Hepatocyte (in vitro differentiated cells): ENCODE results near the gene HES4. TPM values are rescaled to one million over a fixed set of nuclear protein-coding genes. Genes with fewer than 3 reads are reported as not detected.

Experiments
- DNase-seq: peaks from one replicate; pipeline ENCODE4 v3.0.0-alpha.2; 2016; ENCODE audit warnings: low spot score
- H2AFZ ChIP-seq: fragments of 200-600 bp; sonication (generic); 2 replicates; pipeline ENCODE4 v1.6.0; 2016; ENCODE audit warnings: antibody characterized with exemption, mild to moderate bottlenecking
- H3K27ac ChIP-seq: fragments of 200-600 bp; sonication (generic); 2 replicates; pipeline ENCODE4 v1.5.1; 2016; ENCODE audit warnings: mild to moderate bottlenecking
- H3K27me3 ChIP-seq: fragments of 200-600 bp; sonication (generic); 2 replicates; pipeline ENCODE4 v1.6.1; 2016
- H3K36me3 ChIP-seq: fragments of 200-600 bp; sonication (generic); replicated peaks from 2 replicates; pipeline ENCODE4 v1.5.1; 2016; ENCODE audit warnings: low read depth; ENCODE audit not compliant: insufficient read depth
- H3K4me1 ChIP-seq: fragments of 200-600 bp; sonication (generic); 2 replicates; pipeline ENCODE4 v1.5.1; 2016; ENCODE audit warnings: mild to moderate bottlenecking, moderate library complexity; ENCODE audit not compliant: insufficient read depth
- H3K4me2 ChIP-seq: fragments of 200-600 bp; sonication (generic); 2 replicates; pipeline ENCODE4 v1.6.0; 2016
- H3K4me3 ChIP-seq: fragments of 200-600 bp; sonication (generic); 2 replicates; pipeline ENCODE4 v1.5.1; 2016; ENCODE audit warnings: mild to moderate bottlenecking
- H3K79me2 ChIP-seq: fragments of 200-600 bp; sonication (generic); 2 replicates; pipeline ENCODE4 v1.6.0; 2017; ENCODE audit warnings: mild to moderate bottlenecking
- H3K9me2 ChIP-seq: fragments of 200-600 bp; sonication (generic); replicated peaks from 2 replicates; pipeline ENCODE4 v1.6.0; 2017; ENCODE audit warnings: mild to moderate bottlenecking; ENCODE audit not compliant: insufficient read depth
- H3K9me3 ChIP-seq: fragments of 200-600 bp; sonication (generic); 2 replicates; pipeline ENCODE4 v1.5.1; 2016; ENCODE audit warnings: low read depth, mild to moderate bottlenecking
- H4K20me1 ChIP-seq: fragments of 200-600 bp; sonication (generic); 2 replicates; pipeline ENCODE4 v1.6.0; 2016; ENCODE audit warnings: mild to moderate bottlenecking; ENCODE audit not compliant: insufficient read depth, poor library complexity, severe bottlenecking
- EZH2 ChIP-seq: fragments of 200-600 bp; sonication (generic); IDR thresholded peaks from 2 replicates; pipeline ENCODE4 v1.6.1; 2016; ENCODE audit warnings: antibody characterized with exemption, mild to moderate bottlenecking, borderline replicate concordance
- EZH2phosphoT487 ChIP-seq: fragments of 200-600 bp; sonication (generic); IDR thresholded peaks from one replicate; pipeline ENCODE4 v1.6.1; 2018; ENCODE audit warnings: antibody characterized with exemption, mild to moderate bottlenecking, low read depth, moderate library complexity; ENCODE audit not compliant: unreplicated experiment, severe bottlenecking
- WGBS: methylation state at CpG from one replicate; pipeline ENCODE4 v1.1.6; 2016; ENCODE audit warnings: low lambda C conversion rate; ENCODE audit errors: missing lambda C conversion rate; 5-methylcytosine and 5-hydroxymethylcytosine counted together
- polyA plus RNA-seq: library from polyadenylated mRNA; unstranded; fragments of >200 nt; fragmentation: Nextera tagmentation; extraction: Ambion mirVana; gene quantifications from 2 replicates; pipeline ENCODE4 v1.2.1, GENCODE V29; 2016
- small RNA-seq: library from RNA; depleted of rRNA; stranded (forward); fragments of <200 nt; gene quantifications from one replicate; pipeline ENCODE3, GENCODE V24; 2014
- total RNA-seq: library from RNA; depleted of rRNA; stranded (reverse); fragments of >200 nt; gene quantifications from 2 replicates; pipeline ENCODE4 v1.2.3, GENCODE V29; 2014
- TF ChIP-seq, protein P1 (sequence below): fragments of 200-600 bp; sonication (generic); IDR thresholded peaks from 2 replicates; pipeline ENCODE4 v1.5.1; 2016; ENCODE audit warnings: antibody characterized with exemption, mild to moderate bottlenecking; ENCODE audit not compliant: poor library complexity

Gene HES4
- total and polyA plus RNA-seq, 2 experiments from 2014 or later = 28.7 to 74.5 TPM

DNA sequence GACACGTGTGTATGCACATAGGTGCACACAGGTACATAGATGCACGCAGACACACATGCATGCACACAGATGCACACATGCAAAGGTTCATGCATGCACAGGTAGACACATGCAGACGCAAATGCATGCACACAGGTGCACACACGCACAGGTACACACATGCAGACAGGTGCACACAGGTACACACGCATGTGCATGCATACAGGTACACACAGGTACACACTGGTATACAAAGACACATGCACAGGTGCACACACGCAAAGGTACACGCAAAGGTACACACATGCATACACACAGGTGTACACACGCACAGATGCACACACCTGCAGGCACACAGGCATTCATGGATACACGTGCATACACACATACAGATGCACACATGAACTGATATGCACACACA is 49.6 kb downstream of the HES4 start:
- TF ChIP-seq EZH2 (no peak), EZH2phosphoT487 (no peak)
- TF ChIP-seq, protein P1, sequence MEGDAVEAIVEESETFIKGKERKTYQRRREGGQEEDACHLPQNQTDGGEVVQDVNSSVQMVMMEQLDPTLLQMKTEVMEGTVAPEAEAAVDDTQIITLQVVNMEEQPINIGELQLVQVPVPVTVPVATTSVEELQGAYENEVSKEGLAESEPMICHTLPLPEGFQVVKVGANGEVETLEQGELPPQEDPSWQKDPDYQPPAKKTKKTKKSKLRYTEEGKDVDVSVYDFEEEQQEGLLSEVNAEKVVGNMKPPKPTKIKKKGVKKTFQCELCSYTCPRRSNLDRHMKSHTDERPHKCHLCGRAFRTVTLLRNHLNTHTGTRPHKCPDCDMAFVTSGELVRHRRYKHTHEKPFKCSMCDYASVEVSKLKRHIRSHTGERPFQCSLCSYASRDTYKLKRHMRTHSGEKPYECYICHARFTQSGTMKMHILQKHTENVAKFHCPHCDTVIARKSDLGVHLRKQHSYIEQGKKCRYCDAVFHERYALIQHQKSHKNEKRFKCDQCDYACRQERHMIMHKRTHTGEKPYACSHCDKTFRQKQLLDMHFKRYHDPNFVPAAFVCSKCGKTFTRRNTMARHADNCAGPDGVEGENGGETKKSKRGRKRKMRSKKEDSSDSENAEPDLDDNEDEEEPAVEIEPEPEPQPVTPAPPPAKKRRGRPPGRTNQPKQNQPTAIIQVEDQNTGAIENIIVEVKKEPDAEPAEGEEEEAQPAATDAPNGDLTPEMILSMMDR = no peak
- Histone ChIP-seq H3K9me3 (no peaks in the 10 kb centered on the region), H2AFZ (no peak overlapping the region), H4K20me1 (no peaks in the 10 kb centered on the region), H3K79me2 (no peaks in the 10 kb centered on the region), H3K27ac (no peak overlapping the region), H3K27me3 (no peaks in the 10 kb centered on the region), H3K4me1 (no peaks in the 10 kb centered on the region), H3K36me3 (no peaks in the 10 kb centered on the region), H3K9me2 (no peaks in the 10 kb centered on the region), H3K4me3 (no peak overlapping the region), H3K4me2 (no peak overlapping the region)
- 97% methylated on average over 9 of the region's 9 CpGs for WGBS
- DNase-seq = no peak

Small RNA genes within 50 kb of the gene (small RNA-seq; reads per million reads assigned to genes)
- gene AL645608.3 = not detected

Other genes starting within 250 kb of the HES4 start
- gene SAMD11, start 76.2 kb downstream of the HES4 start, total RNA-seq = 9.5 and 10.2 TPM in 2 replicates
- 17.1 and 20.1 TPM in 2 replicates for gene SAMD11, start 76.2 kb downstream of the HES4 start, polyA plus RNA-seq
- gene NOC2L, start 40.8 kb downstream of the HES4 start, total RNA-seq = 29.3 and 44.3 TPM in 2 replicates
- gene NOC2L, start 40.8 kb downstream of the HES4 start, polyA plus RNA-seq = 66.6 and 68.1 TPM in 2 replicates
- gene KLHL17, start 39.5 kb downstream of the HES4 start, total RNA-seq = 4.1 and 13.8 TPM in 2 replicates
- gene KLHL17, start 39.5 kb downstream of the HES4 start, polyA plus RNA-seq = 25.0 and 35.4 TPM in 2 replicates
- gene PLEKHN1, start 33.6 kb downstream of the HES4 start, total RNA-seq = 0.60 and 0.72 TPM in 2 replicates
- 2.4 and 5.6 TPM in 2 replicates for gene PLEKHN1, start 33.6 kb downstream of the HES4 start, polyA plus RNA-seq
- not detected in 2 replicates for gene PERM1, start 18.0 kb downstream of the HES4 start, total RNA-seq
- gene PERM1, start 18.0 kb downstream of the HES4 start, polyA plus RNA-seq = 1.3 and 1.6 TPM in 2 replicates
- gene ISG15, start 13.4 kb upstream of the HES4 start, total RNA-seq = 62.3 and 86.0 TPM in 2 replicates
- 88.5 and 89.6 TPM in 2 replicates for gene ISG15, start 13.4 kb upstream of the HES4 start, polyA plus RNA-seq
- 51.8 and 81.8 TPM in 2 replicates for gene AGRN, start 20.0 kb upstream of the HES4 start, total RNA-seq
- gene AGRN, start 20.0 kb upstream of the HES4 start, polyA plus RNA-seq = 53.3 and 61.2 TPM in 2 replicates
- gene RNF223, start 74.2 kb upstream of the HES4 start, total RNA-seq = 0.08 and 0.43 TPM in 2 replicates
- 0.88 and 2.6 TPM in 2 replicates for gene RNF223, start 74.2 kb upstream of the HES4 start, polyA plus RNA-seq
- 7.1 and 9.2 TPM in 2 replicates for gene C1orf159, start 116.0 kb upstream of the HES4 start, total RNA-seq
- gene C1orf159, start 116.0 kb upstream of the HES4 start, polyA plus RNA-seq = 21.7 and 25.1 TPM in 2 replicates
- not detected in 2 replicates for gene TTLL10, start 173.8 kb upstream of the HES4 start, total RNA-seq
- 0.38 and 0.69 TPM in 2 replicates for gene TTLL10, start 173.8 kb upstream of the HES4 start, polyA plus RNA-seq
- gene TNFRSF18, start 206.5 kb upstream of the HES4 start, total RNA-seq = not detected in 2 replicates
- gene TNFRSF18, start 206.5 kb upstream of the HES4 start, polyA plus RNA-seq = 0.86 and 1.3 TPM in 2 replicates
- gene TNFRSF4, start 214.1 kb upstream of the HES4 start, total RNA-seq = 0.28 TPM in 1 of 2 replicates, not detected in the other
- 0.34 TPM in 1 of 2 replicates, not detected in the other for gene TNFRSF4, start 214.1 kb upstream of the HES4 start, polyA plus RNA-seq
- 110 and 156 TPM in 2 replicates for gene SDF4, start 231.9 kb upstream of the HES4 start, total RNA-seq
- 296 and 311 TPM in 2 replicates for gene SDF4, start 231.9 kb upstream of the HES4 start, polyA plus RNA-seq
- gene B3GALT6, start 232.1 kb upstream of the HES4 start, total RNA-seq = 28.8 and 28.9 TPM in 2 replicates
- 36.3 and 36.9 TPM in 2 replicates for gene B3GALT6, start 232.1 kb upstream of the HES4 start, polyA plus RNA-seq
- gene C1QTNF12, start 246.6 kb upstream of the HES4 start, total RNA-seq = 3.8 and 4.1 TPM in 2 replicates
- gene C1QTNF12, start 246.6 kb upstream of the HES4 start, polyA plus RNA-seq = 5.2 and 6.6 TPM in 2 replicates